GM18520 (cell line): Measurements from ENCODE around the gene R3HCC1L.
"Not testable (repeated sequence)": the region's sequence is repeated elsewhere in the genome, so short reads cannot be mapped to it uniquely, and the experiment has no call there.

Experiments used
- ATAC-seq: cut with Tn5 transposase; IDR thresholded peaks from one replicate; pipeline ENCODE4 v1.9.1; 2021; ENCODE audit not compliant: unreplicated experiment

R3HCC1L gene

GRCh38 chr10:98128802-98129201 is 5.7 kb upstream of the R3HCC1L start:
- ATAC-seq: no peak

GRCh38 chr10:98131619-98132018 is 2.8 kb upstream of the R3HCC1L start:
- ATAC-seq: no peak

- ATAC-seq: not testable (repeated sequence)
Measured at GRCh38 chr10:98133075-98133752, 1.2 kb upstream of the R3HCC1L start.

- no peak for ATAC-seq
Measured at GRCh38 chr10:98134117-98134430, 383 bp upstream of the R3HCC1L start.

DNA sequence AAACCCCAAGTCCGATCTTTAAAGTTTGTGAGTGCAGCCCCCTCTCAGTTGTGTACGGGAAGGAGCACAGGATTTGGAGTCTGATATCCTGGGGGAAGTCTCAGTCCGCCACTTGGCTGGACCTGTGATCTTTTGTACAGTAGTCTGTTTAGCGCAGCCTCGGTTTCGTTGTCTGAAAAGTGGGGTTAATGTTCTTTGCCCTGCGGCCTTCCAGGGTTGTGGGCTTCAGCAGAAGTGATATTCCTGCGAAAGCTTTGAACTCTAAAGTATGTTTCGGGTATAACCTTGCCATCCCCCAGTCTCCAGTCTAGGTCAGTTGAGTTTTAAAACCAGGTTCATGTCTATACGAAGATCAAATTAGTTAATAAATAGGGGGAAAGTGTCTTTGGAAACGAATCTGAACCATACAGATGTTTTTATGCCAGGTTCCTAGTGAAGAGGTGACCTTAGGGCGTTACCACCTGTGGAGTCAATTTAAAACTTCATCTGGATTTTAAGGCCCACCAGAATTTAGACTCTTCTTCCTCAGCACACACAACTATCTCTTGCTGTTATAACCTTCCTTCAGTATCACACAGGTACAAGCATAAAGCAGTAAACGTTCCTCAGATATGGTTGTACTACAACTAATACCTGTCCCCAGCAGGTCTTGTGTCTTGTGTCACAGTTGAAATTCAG is 904 bp downstream of the R3HCC1L start:
- ATAC-seq: no peak

DNA sequence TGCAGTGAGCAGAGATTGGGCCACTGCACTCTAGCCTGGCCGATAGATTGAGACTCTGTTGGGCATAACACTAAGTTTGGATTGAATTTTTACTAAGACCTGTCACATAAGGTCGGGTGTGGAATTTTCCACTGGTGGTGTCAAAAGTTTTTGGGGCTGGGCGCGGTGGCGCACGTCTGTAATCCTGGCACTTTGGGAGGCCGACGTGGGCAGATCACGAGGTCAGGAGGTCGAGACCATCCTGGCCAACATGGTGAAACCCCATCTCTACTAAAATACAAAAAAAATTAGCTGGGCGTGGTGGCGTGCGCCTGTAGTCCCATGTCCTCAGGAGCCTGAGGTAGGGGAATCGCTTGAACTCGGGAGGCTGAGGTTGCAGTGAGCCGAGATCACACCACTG is 2.3 kb downstream of the R3HCC1L start:
- not testable (repeated sequence) for ATAC-seq

DNA sequence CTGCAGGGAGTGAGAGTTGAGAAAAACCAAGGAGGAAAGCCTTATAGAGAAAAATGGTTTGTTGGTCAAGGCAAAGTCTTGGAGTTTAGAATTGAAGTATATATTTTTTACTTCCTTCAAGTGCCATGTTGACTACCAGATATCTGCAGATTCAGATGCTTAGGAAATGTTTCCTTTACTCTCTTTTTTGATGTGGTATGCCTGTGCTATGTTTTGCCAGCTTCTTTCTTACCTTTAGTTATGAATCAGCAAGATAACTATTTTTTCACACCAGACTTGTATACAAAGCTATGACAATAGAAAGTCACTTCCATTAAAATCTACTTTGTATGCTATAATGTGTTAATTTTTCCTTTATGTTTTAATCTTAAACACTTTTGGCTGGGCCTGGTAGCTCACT is 3.6 kb downstream of the R3HCC1L start:
- no peak for ATAC-seq

GRCh38 chr10:98139431-98139830 is 5.0 kb downstream of the R3HCC1L start:
- ATAC-seq: no peak

- no peak for ATAC-seq
Measured at GRCh38 chr10:98141484-98142073, 7.1 kb downstream of the R3HCC1L start.

DNA sequence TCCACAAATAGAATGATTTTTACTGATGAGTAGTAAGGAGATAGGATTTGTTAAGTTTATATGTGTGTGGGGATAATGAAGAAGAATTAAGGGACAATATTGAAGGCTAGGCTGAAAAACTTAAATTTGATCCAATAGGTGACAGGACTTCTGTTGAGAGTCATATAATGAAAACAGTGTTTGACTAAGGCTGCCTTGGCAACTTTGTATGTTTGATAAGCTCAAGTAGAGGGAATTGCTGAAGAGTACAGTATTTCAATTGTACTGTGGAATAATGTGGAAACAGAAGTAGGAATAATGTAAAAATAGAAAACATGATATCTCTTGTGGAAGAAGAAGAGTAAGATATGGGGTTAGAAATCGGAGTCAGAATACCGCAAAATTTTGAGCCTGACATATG is 10.5 kb downstream of the R3HCC1L start:
- no peak for ATAC-seq

DNA sequence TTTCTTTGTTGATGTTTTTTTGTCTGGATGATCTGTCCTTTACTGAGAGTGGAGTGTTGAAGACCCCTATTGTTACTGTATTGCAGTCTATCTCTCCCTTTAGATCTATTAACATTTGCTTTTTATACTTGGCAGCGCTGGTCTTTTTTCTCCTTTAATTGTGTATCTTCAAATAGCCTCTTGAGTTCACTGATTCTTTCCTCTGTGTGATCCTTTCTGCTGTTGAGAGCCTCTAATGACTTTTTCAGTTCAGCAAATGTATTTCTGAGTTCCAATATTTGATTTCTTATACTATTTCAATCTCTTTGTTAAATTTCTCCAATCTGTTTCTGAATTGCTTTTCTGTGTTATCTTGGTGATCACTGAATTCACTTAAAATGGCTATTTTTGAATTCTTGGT is 15.4 kb downstream of the R3HCC1L start:
- ATAC-seq: no peak

GRCh38 chr10:98150544-98150943 is 16.1 kb downstream of the R3HCC1L start:
- no peak for ATAC-seq

DNA sequence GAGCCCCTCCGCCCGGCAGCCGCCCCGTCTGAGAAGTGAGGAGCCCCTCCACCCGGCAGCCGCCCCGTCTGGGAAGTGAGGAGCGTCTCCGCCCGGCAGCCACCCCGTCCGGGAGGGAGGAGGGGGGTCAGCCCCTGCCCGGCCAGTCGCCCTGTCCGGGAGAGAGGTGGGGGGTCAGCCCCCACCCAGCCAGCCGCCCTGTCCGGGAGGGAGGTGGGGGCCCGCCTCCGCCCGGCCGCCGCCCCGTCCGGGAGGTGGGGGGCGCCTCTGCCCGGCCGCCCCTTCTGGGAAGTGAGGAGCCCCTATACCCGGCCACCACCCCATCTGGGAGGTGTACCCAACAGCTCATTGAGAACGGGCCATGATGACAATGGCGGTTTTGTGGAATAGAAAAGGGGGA is 18.3 kb downstream of the R3HCC1L start:
- ATAC-seq: not testable (repeated sequence)

GRCh38 chr10:98153213-98153958 is 18.9 kb downstream of the R3HCC1L start:
- not testable (repeated sequence) for ATAC-seq

DNA sequence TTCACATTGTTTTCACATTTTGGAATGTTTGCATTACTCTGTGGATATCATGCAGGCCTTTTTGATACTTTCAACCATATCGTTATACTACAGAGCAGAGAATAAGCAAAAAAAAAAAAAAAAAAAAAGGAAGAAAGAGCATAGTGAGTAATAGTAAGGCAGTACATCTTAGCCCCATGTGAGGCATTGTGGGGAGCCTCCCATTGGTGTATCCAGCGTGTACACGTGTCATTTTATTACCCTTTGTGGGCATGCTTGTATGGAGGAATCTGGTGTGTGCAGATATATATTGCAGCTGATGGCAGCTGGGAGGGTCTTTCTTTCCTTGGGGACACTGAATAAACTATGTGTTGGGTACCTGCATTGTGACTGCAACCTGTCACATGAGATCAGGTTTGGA is 19.6 kb downstream of the R3HCC1L start:
- ATAC-seq: no peak

DNA sequence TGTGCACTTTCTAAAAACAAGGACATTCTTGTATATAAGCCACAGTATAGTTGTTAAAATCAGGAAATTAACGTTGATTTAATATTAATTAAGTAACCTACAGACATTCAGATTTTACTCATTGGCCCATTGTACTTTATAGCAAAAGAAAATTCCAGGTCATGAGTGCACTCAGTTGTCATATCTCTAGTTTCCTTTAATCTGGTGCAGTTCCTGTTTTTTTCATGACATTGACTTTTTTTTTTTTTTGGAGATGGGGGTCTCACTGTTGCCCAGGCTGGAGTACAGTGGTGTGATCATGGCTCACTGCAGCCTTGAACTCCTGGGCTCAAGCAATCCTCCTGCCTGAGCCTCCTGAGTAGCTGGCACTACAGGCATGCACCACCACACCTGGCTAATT is 24.1 kb downstream of the R3HCC1L start:
- ATAC-seq: no peak

DNA sequence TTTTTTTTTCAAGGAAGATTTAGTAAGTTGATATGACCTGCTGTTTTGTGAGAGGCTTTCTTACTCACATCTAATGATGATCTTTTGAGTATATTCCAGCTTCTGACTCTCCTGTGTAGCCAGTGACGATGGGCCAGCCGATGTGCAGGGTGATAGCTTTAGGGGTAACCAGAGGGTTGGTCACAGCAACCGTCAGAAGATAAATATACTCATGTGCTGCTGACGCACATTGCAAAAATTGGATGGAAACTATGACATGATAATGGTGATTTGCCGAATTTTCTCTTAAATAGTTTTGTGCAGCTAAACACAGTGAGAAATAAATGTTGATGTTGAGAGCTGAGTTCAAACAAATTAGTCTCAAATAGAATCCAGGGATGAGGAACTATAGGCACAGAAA is 29.5 kb downstream of the R3HCC1L start:
- ATAC-seq: no peak

- peak; percentile 55 for ATAC-seq
Measured at GRCh38 chr10:98167191-98167590, 32.7 kb downstream of the R3HCC1L start.

DNA sequence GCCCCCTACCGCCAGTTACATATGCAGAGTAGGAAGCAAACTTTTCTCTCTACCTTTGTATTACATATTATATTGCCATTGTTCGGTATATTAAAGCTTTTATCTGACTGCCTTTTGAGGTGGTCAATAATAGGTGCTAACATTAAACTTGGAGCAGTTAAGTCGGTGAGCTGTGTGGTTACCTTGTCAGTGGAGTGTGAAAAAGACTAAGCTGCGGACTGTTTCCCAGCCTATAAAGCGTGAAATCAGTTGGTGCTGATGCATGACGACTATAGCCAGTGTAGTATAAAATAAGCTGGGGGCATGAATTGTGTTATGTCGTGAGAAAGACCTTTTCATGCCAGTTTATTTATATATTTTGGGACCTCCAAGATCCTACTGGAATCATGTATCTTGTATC is 33.7 kb downstream of the R3HCC1L start:
- ATAC-seq: peak; percentile 34

DNA sequence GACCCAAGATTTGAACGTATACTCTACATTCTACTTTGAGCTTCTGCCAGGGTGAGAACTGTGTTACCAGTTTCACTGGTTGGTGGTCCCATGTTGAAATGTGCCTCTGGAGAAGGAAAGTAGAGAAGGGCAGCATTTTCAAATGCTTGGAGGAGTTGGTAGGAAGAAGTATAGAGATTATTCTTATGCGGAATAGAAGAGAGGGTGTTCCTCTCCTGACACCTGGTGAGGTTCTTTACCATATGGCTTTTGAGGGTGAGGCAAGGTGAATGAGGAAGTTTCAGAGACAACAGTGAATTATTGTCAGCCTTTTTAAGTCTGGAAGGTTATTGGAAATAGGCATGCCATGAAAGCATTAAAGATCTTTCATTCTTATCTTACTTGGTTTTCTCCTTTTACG is 34.3 kb downstream of the R3HCC1L start:
- ATAC-seq: no peak

GRCh38 chr10:98169379-98169778 is 34.9 kb downstream of the R3HCC1L start:
- no peak for ATAC-seq
